VCaP (cell line): Measurements from ENCODE around the gene CHKB.

Experiments
- H3K27ac ChIP-seq: fragments of 450-650 bp; 2 replicates; pipeline ENCODE4 v1.5.1; 2017
- TF ChIP-seq, protein P1 (sequence below): fragments of 450-650 bp; conservative IDR thresholded peaks from 2 replicates; pipeline ENCODE4 v1.5.1; 2017; ENCODE audit warnings: mild to moderate bottlenecking, moderate library complexity

The CHKB gene

GRCh38 chr22:50582493-50583293, at the start of gene CHKB:
CHKB (minus strand) TSS chr22:50582849; CDS start chr22:50582781, 68 bp downstream.
- TF ChIP-seq, protein P1, sequence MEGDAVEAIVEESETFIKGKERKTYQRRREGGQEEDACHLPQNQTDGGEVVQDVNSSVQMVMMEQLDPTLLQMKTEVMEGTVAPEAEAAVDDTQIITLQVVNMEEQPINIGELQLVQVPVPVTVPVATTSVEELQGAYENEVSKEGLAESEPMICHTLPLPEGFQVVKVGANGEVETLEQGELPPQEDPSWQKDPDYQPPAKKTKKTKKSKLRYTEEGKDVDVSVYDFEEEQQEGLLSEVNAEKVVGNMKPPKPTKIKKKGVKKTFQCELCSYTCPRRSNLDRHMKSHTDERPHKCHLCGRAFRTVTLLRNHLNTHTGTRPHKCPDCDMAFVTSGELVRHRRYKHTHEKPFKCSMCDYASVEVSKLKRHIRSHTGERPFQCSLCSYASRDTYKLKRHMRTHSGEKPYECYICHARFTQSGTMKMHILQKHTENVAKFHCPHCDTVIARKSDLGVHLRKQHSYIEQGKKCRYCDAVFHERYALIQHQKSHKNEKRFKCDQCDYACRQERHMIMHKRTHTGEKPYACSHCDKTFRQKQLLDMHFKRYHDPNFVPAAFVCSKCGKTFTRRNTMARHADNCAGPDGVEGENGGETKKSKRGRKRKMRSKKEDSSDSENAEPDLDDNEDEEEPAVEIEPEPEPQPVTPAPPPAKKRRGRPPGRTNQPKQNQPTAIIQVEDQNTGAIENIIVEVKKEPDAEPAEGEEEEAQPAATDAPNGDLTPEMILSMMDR, result no peak
- peak within 1 kb of the TSS; percentile 89 for H3K27ac ChIP-seq

- H3K27ac ChIP-seq, result no peak overlapping the region
- TF ChIP-seq, protein P1, result no peak
Observed at GRCh38 chr22:50630376-50630775, 47.7 kb upstream of the CHKB start.

GRCh38 chr22:50628543-50629134, 46.0 kb upstream of the CHKB start:
- TF ChIP-seq, protein P1, result no peak
- H3K27ac ChIP-seq, result peak overlapping the region; percentile 63

DNA sequence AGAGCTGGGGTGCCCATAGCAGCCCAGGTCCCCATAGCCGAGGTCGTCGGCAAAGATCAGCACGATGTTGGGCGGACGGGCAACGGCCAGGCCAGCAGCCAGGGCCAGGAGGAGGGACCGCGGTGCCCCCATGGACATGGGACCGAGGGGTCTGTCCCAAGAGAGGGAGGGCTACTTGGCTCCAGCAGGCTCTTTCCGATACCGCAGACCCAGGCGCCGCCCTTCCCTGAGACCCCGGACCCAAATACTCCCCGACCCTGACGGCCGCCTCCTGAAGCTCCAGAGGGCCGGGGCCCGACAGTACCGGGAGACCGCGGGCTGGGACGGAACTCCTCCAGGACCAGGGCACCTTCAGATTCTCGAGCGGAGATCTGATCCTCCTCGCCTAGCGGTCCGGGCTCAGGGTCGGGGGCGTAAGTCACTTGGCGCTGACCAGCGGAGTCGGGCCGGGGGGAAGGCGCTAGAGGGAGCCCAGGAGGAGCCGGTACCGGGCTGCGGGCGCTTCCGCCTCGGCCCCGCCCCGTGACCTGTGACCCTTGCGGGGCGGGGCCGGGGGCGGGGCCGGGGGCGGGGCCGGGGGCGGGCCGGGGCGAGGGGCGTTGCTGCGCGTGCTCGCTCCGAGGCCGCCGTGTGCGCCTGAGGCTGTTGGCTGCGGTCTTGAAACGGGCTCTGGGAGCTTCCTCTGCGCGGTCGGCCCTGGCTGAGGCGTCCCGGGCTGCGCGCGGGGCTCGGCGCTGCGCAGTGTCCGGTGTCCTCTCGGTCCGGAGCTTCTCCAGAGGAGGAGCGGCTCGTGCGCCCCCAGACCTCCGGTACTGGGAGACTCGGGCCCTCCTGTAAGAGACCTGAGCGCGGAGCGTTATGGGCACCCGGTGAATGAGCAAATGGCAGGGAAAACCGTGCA, 45.2 kb upstream of the CHKB start, which contains the start of gene ARSA:
Gene ARSA, minus strand, starts transcription at position 511 of the 901 bp plus-strand sequence. Its CDS starts 373 bp downstream, at position 138.
- H3K27ac ChIP-seq, result peak within 1 kb of the TSS; percentile 63

DNA sequence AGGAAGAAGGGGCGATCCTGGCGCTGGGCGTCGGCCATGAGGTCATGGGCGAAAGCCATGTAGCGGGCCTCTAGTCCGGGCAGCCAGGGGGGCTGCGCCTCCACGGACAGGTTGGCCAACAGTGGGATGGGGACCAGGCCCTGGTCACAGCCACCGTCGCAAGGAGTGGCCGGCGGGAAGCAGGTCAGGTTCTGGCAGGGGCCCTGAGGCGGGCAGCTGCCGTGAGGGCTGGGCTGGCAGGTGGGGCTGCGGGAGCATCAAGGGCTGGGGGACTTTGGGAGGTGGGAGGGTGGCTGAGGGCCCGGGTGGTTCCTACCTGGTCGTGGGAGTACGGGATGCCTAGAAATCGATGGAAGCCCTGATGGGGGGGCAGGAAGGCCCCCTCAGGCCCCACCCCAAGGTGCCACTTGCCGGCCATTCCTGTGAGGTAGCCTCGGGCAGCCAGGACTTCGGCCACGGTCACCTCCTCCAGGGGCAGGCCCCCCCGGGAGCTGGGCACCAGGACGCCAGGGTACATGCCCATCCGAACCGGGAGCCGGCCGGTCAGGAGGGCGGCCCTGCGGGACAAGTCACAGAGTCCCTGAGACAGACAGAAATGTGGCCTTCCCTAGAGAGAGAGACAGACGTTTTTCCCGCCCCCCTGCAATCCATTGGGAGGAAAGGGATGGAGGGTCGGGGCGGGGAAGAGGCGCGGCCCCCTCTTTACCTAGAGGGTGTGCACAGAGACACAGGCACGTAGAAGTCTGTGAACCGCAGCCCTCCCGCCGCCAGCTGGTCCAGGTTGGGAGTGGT, 44.4 kb upstream of the CHKB start:
- TF ChIP-seq, protein P1, result no peak
- peak overlapping the region; percentile 63; the same call in 1 of the 2 replicates for H3K27ac ChIP-seq

More for the DNA sequence above, 45.2 kb upstream of the CHKB start, which contains the start of gene ARSA:
- TF ChIP-seq, protein P1, result peak; percentile 46

- no peak overlapping the region for H3K27ac ChIP-seq
- TF ChIP-seq, protein P1, result no peak
Observed at GRCh38 chr22:50626314-50626849, 43.7 kb upstream of the CHKB start.
